ENCODE data around the gene SEPTIN8.

Gene SEPTIN8

GRCh38 chr5:132816083-132816482 is 39.0 kb upstream of the SEPTIN8 start:
- no peak for TF ChIP-seq CTCF (IDR thresholded peaks at IDR 0.05; ENCODE audit: low read depth, low read length)
- no peak overlapping the region for H3K4me3 ChIP-seq (ENCODE audit: low read depth, low read length)

GRCh38 chr5:132815454-132815853 is 38.4 kb upstream of the SEPTIN8 start:
- TF ChIP-seq CTCF (IDR thresholded peaks at IDR 0.05; ENCODE audit: low read depth, low read length): no peak

GRCh38 chr5:132814503-132815294 is 37.7 kb upstream of the SEPTIN8 start:
- no peak overlapping the region for H3K4me3 ChIP-seq (ENCODE audit: low read depth, low read length)
- no peak for TF ChIP-seq CTCF (IDR thresholded peaks at IDR 0.05; ENCODE audit: low read depth, low read length)

More at GRCh38 chr5:132815454-132815853, 38.4 kb upstream of the SEPTIN8 start:
- no peak overlapping the region for H3K4me3 ChIP-seq (ENCODE audit: low read depth, low read length)

GRCh38 chr5:132813599-132814502 is 36.8 kb upstream of the SEPTIN8 start:
- peak overlapping the region; percentile 35 for H3K4me3 ChIP-seq (ENCODE audit: low read depth, low read length)
- TF ChIP-seq CTCF (IDR thresholded peaks at IDR 0.05; ENCODE audit: low read depth, low read length): no peak

GRCh38 chr5:132812781-132813598 is 36.0 kb upstream of the SEPTIN8 start, which contains the start of gene SOWAHA:
Gene SOWAHA (plus strand): TSS chr5:132813302. CDS start chr5:132813622, 320 bp downstream.
- peak within 1 kb of the TSS; percentile 43 for H3K4me3 ChIP-seq (ENCODE audit: low read depth, low read length)
- TF ChIP-seq CTCF (IDR thresholded peaks at IDR 0.05; ENCODE audit: low read depth, low read length): no peak

- H3K4me3 ChIP-seq (ENCODE audit: low read depth, low read length): no peak overlapping the region
- no peak for TF ChIP-seq CTCF (IDR thresholded peaks at IDR 0.05; ENCODE audit: low read depth, low read length)
Observed at GRCh38 chr5:132812123-132812765, 35.2 kb upstream of the SEPTIN8 start.

Data from WI38 (cell line).